ELR (cell line): Measurements from ENCODE around the gene LMNTD1.
"Not testable (repeated sequence)": the region's sequence is repeated elsewhere in the genome, so short reads cannot be mapped to it uniquely, and the experiment has no call there.

Experiments used
- DNase-seq: peaks from one replicate; pipeline ENCODE4 v3.0.0-alpha.2; 2015; ENCODE audit warnings: low read depth

The LMNTD1 gene

DNA sequence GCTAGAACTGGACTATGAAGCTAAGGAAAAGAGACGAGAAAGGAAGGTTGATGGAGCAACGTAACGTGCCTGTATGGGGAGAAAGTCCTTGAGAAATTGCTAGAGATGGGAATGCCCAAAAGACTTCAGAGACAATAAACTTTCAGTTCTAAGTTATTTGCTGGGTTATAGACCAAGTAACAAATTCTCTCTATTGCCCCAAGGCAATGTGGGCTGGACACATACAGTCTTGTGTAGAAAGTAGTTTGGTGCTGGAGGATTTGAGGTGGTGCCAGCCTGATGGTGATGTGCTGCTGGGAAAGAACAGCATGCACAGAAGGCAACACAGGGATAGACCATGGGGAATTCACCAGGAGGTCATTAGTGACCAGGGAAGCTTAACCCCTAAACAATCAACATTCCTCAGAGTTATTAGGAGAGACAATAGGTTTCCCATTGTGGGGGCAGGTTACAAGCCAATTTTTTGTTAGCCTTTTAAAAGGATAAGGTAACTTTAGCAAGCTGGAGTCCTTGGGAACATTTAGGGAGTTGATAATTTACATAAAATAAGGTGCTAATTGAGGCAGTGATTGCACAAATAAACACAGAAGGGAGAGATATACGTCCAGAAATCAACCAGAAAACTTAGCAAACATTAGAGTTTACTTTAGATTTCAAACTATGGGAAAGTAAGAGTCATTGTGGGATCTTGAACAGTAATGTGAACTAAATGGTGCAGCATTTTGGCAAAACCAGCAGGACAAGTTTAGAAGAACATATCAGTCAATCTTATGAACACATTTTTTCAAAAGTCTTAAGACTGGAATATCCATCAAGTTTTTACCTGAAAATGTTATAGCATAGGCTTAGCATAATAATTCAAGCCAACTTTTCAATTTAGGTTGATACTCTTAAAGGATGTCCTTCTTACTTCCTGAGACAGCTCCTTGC lies 61.4 kb downstream of the LMNTD1 start:
- DNase-seq = no peak

DNA sequence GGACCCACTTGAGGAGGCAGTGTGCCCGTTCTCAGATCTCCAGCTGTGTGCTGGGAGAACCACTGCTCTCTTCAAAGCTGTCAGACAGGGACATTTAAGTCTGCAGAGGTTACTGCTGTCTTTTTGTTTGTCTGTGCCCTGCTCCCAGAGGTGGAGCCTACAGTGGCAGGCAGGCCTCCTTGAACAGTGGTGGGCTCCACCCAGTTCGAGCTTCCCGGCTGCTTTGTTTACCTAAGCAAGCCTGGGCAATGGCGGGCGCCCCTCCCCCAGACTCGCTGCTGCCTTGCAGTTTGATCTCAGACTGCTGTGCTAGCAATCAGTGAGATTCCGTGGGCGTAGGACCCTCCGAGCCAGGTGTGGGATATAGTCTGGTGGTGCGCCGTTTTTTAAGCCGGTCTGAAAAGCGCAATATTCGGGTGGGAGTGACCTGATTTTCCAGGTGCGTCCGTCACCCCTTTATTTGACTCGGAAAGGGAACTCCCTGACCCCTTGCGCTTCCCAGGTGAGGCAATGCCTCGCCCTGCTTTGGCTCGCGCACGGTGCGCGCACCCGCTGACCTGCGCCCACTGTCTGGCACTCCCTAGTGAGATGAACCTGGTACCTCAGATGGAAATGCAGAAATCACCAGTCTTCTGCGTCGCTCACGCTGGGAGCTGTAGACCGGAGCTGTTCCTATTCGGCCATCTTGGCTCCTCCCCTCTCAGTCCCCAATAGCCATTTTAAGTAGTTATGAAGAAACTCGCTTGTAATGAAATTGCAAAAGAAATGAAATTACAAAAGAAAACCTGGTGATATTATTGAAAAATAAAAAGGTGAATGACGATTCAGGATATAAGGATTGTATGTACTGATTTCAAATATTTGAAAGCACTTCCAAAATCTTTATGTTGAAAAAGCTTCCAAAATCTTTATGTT lies 63.9 kb downstream of the LMNTD1 start:
- not testable (repeated sequence) for DNase-seq

DNA sequence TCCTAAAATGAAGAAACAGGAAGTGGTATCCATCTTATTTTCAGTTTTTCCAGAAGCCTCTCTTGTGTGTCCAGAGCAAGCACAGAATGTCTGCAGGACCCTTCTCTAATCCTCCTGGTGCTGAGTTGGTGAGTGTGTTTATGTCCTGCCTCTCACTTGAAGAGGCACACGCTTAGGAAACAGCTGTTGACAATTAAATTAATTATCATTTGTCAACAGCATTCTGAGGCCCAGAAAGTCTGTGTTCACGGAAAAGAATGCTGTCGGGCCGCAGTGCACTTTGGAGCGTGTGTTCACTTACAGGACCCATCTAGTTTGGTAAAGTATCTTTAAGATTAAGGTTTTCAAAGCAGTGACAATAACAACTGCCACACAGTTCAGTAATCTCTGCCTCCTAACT lies 70.5 kb downstream of the LMNTD1 start:
- no peak for DNase-seq

DNA sequence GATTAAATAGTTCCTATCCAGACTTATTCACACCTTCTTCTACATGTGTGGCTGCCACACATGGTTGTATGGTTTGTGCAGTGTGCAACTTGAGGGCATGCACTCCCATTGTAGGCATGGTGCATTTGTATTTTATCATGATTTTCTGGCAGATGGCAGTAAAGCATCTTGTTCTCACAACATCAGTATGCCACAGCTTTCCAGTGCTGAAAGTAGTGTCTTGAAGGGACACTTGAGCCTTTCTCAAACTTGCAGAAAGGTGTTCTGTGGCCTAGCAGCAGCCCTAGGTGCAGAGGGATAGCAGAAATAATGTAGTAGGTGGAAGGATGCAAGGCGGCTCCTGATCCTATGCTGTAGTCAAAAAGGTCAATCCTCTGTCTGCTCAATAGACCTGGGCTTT lies 72.9 kb downstream of the LMNTD1 start:
- DNase-seq = no peak

DNA sequence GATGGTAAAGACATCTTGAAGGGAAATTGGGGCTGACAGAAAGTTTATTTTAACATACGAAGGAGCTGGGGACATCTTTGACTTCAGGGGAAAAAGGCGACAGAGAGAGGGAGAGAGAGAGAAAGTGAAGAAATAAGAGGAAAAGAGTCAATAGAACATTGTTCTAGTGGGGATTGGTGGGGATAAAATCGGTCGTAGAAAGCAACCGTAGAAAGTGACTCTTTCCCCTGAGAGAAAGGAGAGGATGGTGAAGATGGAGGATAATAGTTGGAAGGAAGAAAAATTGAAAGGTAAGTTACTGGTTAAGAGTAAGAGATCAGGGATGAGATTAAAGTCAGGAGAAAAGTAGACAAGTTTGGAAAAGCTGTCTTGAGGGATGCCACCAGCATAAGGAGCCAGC lies 75.9 kb downstream of the LMNTD1 start:
- DNase-seq = no peak

DNA sequence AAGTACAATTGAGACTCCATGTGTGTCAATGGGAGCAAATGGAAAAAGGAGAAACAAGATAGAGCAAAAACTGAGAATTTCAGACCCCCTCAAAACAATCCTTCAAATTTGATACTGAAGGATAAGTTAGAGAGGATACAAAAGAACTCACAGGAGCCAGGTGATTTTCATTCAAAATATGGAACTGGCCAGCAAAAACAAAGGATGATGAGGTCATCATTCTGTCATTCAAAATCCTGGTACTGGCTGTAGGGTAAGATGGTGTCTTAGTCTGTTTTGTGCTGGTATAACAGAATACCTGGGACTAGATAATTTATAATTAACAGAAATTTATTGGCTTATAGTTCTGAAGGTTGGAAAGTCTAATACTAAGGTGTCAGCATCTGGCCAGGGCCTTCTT lies 80.6 kb downstream of the LMNTD1 start:
- no peak for DNase-seq

DNA sequence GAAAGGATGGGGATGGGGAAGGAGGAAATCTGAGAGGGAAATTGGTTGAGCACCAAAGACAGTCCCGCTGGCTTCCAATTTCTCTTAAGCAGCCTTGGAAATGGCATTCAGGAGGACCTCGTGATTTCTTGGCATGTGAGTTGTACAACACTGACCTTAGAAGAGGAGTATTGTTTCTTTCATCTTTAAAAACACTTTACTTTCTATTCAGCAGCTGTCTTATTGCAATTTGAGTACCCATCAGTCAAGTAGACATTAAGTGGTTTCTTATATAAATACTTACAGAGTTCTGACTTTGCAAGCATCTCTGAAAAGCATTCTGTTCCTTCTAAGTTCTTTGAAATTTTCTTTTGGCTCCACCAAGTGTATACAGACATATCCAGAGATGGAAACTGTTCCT lies 83.2 kb downstream of the LMNTD1 start:
- DNase-seq = no peak

DNA sequence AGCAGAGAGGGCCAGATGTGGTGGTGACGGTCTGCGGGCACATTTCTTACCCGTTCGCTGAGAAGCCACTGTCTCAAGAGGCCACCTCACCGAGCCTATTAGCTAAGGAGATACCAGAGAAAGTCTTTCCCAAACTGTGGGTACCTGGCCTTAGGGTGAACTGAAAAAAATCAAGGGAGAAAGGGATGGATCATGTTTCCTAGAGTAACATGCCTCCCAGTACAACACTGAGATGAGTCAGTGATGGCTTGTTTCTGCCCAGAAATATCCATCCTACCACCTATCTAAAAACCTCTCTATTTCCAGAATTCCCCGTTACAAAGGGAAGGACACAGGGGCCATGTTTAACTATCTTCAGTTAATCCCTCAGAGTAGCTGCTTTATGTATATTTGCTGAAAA lies 83.7 kb downstream of the LMNTD1 start:
- no peak for DNase-seq

DNA sequence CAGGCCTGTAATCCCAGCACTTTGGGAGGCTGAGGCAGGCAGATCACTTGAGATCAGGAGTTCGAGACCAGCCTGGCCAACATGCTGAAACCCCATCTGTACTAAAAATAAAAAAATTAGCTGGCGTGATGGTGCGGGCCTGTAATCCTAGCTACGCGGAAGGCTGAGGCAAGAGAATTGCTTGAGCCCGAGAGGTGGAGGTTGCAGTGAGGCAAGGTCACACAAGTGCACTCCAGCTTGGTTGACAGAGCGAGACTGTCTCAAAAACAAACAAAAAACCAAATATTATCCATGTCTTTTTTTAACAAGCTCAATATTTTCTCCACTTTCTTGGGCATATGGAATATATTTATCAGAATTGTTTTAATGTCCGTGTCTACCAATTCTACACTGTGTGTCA lies 89.6 kb downstream of the LMNTD1 start:
- DNase-seq = no peak

- DNase-seq = no peak
Measured at GRCh38 chr12:25463005-25463404, 90.1 kb downstream of the LMNTD1 start.

DNA sequence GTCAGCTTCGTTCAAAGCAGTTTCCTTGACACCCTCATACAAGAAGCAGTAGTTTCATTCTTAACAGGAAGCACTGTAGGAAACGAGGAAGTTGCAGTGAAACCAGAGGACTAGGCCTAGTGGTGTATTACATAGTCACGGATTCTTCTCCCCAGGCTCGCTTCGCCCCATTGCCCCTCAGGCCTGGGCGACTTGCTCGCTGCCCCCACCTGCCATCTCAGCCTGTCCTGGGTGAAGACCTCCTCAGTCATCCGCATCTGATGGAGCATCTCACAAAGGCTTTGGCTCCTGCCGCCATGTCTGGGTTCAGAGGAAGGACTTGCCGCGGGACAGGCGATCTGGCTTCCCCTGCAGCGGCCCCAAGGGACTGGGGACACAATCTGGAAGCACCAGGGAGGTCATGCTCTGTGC lies 93.5 kb downstream of the LMNTD1 start:
- DNase-seq = no peak

GRCh38 chr12:25458047-25458552 lies 95.0 kb downstream of the LMNTD1 start:
- peak; percentile 97 for DNase-seq

DNA sequence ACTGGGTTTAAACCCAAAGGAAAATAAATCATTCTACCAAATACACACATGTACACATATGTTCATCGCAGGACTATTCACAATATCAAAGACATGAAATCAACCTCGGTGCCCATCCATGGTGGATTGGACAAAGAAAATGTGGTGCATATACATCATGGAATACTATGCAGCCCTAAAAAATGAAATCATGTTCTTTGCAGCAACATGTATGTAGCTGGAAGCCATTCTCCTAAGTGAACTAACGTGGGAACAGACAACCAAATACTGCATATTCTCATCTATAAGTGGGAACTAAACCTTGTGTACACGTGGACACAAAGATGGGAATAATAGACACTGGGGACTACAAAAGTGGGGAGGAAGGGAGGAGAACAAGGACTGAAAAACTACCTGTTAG lies 96.6 kb downstream of the LMNTD1 start:
- no peak for DNase-seq

GRCh38 chr12:25455696-25456095 lies 97.4 kb downstream of the LMNTD1 start:
- peak; percentile 48 for DNase-seq

- DNase-seq = no peak
Measured at GRCh38 chr12:25449007-25449406, 104.1 kb downstream of the LMNTD1 start.

DNA sequence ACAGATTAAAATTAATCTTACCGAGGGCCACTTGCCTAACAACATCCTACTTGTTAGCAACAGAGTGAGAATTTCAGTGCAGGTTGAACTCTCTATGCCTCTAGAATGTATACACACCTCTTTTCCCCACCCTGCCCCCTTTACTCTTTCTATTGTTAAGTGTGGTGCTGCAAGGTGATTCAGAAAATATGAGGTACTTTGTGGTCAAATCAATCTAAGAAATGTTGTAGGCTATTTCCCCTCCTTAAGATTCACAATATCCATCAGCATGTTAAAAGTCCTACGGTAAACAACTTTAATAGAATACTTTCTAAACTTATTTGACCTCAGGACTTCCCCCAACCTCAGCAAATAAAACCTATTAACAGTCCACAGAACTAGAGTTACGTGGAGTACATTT lies 106.0 kb downstream of the LMNTD1 start:
- DNase-seq = no peak

DNA sequence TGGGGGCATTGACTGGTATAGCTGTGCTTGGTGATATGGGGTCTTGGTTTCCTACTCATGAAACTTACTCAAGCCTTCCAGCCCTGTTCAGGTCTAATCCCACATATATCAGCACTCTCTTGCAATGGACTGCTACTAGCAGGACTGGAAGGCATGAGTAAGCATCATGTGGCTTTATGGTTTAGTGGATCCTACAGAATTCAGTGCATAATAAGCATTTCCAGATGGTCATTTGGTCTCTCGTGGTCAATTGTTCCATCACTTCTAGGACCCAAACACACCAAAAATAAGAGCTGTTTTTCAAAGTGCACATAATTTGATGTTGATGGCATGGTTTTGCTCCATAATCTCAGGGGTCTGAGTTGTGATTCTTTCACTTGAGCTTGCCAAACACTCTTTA lies 114.4 kb downstream of the LMNTD1 start:
- DNase-seq = peak; percentile 15

DNA sequence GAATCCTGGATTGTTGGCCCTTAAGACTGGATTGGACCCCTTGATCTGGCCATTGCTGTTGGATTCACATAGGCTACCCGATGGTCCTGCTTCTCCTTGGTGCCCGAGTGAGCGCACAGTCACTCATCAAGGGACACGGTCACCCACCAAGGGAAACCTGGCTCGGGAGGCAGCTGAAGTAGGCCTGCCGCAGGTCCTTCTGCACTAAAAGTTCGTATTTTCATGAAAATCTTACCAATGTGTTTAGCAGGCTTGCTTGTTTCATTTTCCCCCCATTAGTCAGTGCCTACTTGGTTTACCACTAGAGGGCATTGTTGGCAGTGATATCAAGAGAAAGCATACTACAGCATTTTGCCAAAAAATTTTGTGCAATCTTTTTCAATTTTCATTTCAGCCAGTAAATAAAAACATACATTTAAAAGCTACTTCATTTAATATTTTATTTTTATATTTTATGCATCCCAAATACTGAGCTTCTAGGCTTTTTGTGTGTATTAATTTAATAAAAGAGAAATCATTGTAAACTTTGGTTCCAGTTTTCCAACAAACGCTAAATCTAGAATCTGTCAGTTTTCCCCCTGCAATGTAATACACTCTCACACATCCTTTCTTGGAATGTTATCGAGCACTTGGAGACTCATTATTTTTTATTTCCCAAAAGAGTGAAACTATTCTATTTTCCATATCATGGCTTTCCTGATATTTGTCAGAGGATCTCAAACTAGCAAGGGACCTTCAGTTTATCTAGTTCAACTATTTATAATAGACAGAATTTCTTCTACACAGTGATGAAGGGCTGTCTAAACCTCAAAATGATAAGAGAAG lies 116.7 kb downstream of the LMNTD1 start:
- peak; percentile 85 for DNase-seq

DNA sequence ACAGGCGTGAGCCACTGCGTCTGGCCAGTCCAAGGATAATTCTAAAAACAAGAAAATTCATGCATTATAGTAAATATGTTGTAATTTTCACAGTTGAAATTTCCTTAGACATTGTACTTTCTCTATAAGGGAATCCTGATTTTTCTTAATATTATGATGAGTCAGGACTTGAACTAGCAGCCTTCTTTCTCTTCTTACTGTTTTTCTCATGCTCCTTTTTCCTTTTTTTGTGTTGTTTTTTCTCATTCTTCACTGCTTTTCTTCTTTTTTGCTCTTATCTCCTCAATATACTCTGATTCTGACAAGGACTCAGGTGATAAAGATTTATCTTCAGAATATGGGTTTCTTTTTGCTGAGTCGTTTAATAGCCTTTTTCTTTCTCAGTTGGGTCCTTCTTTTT lies 117.7 kb downstream of the LMNTD1 start:
- no peak for DNase-seq

DNA sequence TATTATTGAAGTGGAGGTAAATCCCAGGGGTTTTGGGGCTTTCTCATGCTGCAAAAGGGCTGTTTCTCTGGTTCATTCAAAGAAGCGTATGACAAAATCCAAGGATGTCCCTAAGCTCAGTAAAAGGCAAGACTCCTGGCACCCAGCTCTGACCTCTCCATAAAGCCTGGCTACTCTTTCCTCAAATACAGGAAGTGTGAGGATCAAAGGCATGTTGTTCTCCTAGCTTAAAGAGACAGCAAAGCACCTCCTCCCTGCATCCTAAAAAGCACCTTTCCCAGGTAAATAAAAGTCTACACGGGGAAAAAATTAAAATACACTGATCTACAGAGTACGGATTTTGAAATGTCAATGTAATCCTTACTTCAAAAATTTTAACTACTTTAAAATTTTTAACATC lies 118.6 kb downstream of the LMNTD1 start:
- DNase-seq = no peak

GRCh38 chr12:25433581-25434325 lies 119.3 kb downstream of the LMNTD1 start:
- peak; percentile 67 for DNase-seq
